HG02610 (cell line): ENCODE results near the gene NAALAD2.
"Not testable (repeated sequence)": the region's sequence is repeated elsewhere in the genome, so short reads cannot be mapped to it uniquely, and the experiment has no call there.

ENCODE experiments used
- ATAC-seq: cut with Tn5 transposase; IDR thresholded peaks from one replicate; pipeline ENCODE4 v1.9.1; 2021; ENCODE audit warnings: mild to moderate bottlenecking, moderate library complexity; ENCODE audit not compliant: unreplicated experiment

NAALAD2 gene

GRCh38 chr11:90239967-90240636 lies 105.6 kb downstream of the NAALAD2 start:
- not testable (repeated sequence) for ATAC-seq

GRCh38 chr11:90241414-90241813 lies 107.0 kb downstream of the NAALAD2 start:
- ATAC-seq = no peak
